DOHH2 (cell line): ENCODE results near the gene DYNC1I1.

Experiments
- H3F3A ChIP-seq: fragments of 200-600 bp; sonication (generic), shearing (Covaris generic); 2 replicates; pipeline ENCODE4 v1.6.0; 2016; ENCODE audit warnings: antibody characterized with exemption, mild to moderate bottlenecking; ENCODE audit not compliant: control insufficient read depth, insufficient read depth
- H3K27ac ChIP-seq: fragments of 200-600 bp; sonication (generic); 2 replicates; pipeline ENCODE4 v1.5.1; 2014; ENCODE audit warnings: low read depth, mild to moderate bottlenecking, low read length, moderate library complexity
- H3K27me3 ChIP-seq: fragments of 200-600 bp; sonication (generic); 2 replicates; pipeline ENCODE4 v1.6.1; 2014; ENCODE audit warnings: mild to moderate bottlenecking, low read length, mixed read lengths; ENCODE audit not compliant: control insufficient read depth
- H3K36me3 ChIP-seq: fragments of 200-600 bp; sonication (generic); 2 replicates; pipeline ENCODE4 v1.6.1; 2014; ENCODE audit warnings: mild to moderate bottlenecking, low read length, moderate library complexity, mixed read lengths; ENCODE audit not compliant: control insufficient read depth
- H3K4me1 ChIP-seq: fragments of 200-600 bp; sonication (generic); 2 replicates; pipeline ENCODE4 v1.6.1; 2014; ENCODE audit warnings: mild to moderate bottlenecking, low read length, mixed read lengths; ENCODE audit not compliant: control insufficient read depth
- H3K4me2 ChIP-seq: fragments of 200-600 bp; sonication (generic); 2 replicates; pipeline ENCODE4 v1.6.0; 2014; ENCODE audit warnings: mild to moderate bottlenecking, low read length, moderate library complexity
- H3K4me3 ChIP-seq: fragments of 200-600 bp; sonication (generic); 2 replicates; pipeline ENCODE4 v1.5.1; 2014; ENCODE audit warnings: mild to moderate bottlenecking, low read length, mixed read lengths
- H3K79me2 ChIP-seq: fragments of 200-600 bp; sonication (generic); 2 replicates; pipeline ENCODE4 v1.6.1; 2014; ENCODE audit warnings: mild to moderate bottlenecking, low read length, mixed read lengths; ENCODE audit not compliant: control insufficient read depth
- H3K9me2 ChIP-seq: fragments of 200-600 bp; sonication (generic); replicated peaks from 2 replicates; pipeline ENCODE4 v1.6.1; 2014; ENCODE audit warnings: mild to moderate bottlenecking, low read length, mixed read lengths; ENCODE audit not compliant: control insufficient read depth
- H3K9me3 ChIP-seq: fragments of 200-600 bp; sonication (generic); 2 replicates; pipeline ENCODE4 v1.6.1; 2014; ENCODE audit warnings: antibody characterized with exemption, low read length, mixed read lengths; ENCODE audit not compliant: control insufficient read depth, insufficient read depth
- H4K20me1 ChIP-seq: fragments of 200-600 bp; sonication (generic); 2 replicates; pipeline ENCODE4 v1.6.0; 2014; ENCODE audit warnings: low read depth, mild to moderate bottlenecking, antibody characterized with exemption, low read length, moderate library complexity; ENCODE audit not compliant: control insufficient read depth, insufficient read depth
- EZH2phosphoT487 ChIP-seq: fragments of 200-600 bp; sonication (generic); IDR thresholded peaks from 2 replicates; pipeline ENCODE4 v1.6.1; 2017; ENCODE audit warnings: borderline replicate concordance, mild to moderate bottlenecking, antibody characterized with exemption, low read length, moderate library complexity, mixed read lengths
- TF ChIP-seq, protein P1 (sequence below): fragments of 200-600 bp; sonication (generic); IDR thresholded peaks from one replicate; pipeline ENCODE4 v1.5.1; 2014; ENCODE audit warnings: antibody characterized with exemption, mild to moderate bottlenecking, low read depth, low read length; ENCODE audit not compliant: poor library complexity, severe bottlenecking

Gene DYNC1I1

GRCh38 chr7:96034940-96035727 lies 262.8 kb downstream of the DYNC1I1 start:
- TF ChIP-seq, protein P1, sequence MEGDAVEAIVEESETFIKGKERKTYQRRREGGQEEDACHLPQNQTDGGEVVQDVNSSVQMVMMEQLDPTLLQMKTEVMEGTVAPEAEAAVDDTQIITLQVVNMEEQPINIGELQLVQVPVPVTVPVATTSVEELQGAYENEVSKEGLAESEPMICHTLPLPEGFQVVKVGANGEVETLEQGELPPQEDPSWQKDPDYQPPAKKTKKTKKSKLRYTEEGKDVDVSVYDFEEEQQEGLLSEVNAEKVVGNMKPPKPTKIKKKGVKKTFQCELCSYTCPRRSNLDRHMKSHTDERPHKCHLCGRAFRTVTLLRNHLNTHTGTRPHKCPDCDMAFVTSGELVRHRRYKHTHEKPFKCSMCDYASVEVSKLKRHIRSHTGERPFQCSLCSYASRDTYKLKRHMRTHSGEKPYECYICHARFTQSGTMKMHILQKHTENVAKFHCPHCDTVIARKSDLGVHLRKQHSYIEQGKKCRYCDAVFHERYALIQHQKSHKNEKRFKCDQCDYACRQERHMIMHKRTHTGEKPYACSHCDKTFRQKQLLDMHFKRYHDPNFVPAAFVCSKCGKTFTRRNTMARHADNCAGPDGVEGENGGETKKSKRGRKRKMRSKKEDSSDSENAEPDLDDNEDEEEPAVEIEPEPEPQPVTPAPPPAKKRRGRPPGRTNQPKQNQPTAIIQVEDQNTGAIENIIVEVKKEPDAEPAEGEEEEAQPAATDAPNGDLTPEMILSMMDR, result no peak
- TF ChIP-seq EZH2phosphoT487, result no peak
- Histone ChIP-seq H3K27ac (no peak overlapping the region), H3K9me2 (no peaks in the 10 kb centered on the region), H3F3A (no peaks in the 10 kb centered on the region), H3K4me3 (no peak overlapping the region), H3K4me2 (no peak overlapping the region), H3K9me3 (no peaks in the 10 kb centered on the region), H3K79me2 (no peaks in the 10 kb centered on the region), H3K36me3 (no peaks in the 10 kb centered on the region), H4K20me1 (no peaks in the 10 kb centered on the region), H3K27me3 (no peaks in the 10 kb centered on the region), H3K4me1 (no peaks in the 10 kb centered on the region)

- Histone ChIP-seq H3K27me3 (no peaks in the 10 kb centered on the region), H3K4me3 (no peak overlapping the region), H3K4me1 (no peaks in the 10 kb centered on the region), H3K9me3 (no peaks in the 10 kb centered on the region), H4K20me1 (no peaks in the 10 kb centered on the region), H3K27ac (no peak overlapping the region), H3F3A (no peaks in the 10 kb centered on the region), H3K9me2 (no peaks in the 10 kb centered on the region), H3K79me2 (no peaks in the 10 kb centered on the region), H3K4me2 (no peak overlapping the region), H3K36me3 (no peaks in the 10 kb centered on the region)
- TF ChIP-seq, protein P1, result no peak
- no peak for TF ChIP-seq EZH2phosphoT487
These were observed 268.0 kb downstream of the DYNC1I1 start for GRCh38 chr7:96040250-96040772.

- H3K27me3 ChIP-seq, result no peaks in the 10 kb centered on the region
- no peak for TF ChIP-seq EZH2phosphoT487
- TF ChIP-seq, protein P1, result no peak
- no peaks in the 10 kb centered on the region for H3K9me3 ChIP-seq
These were observed 268.8 kb downstream of the DYNC1I1 start for GRCh38 chr7:96041171-96041570.

More at GRCh38 chr7:96041171-96041570, 268.8 kb downstream of the DYNC1I1 start:
- Histone ChIP-seq H3F3A (no peaks in the 10 kb centered on the region), H3K4me3 (no peak overlapping the region), H3K4me2 (no peak overlapping the region), H3K79me2 (no peaks in the 10 kb centered on the region), H4K20me1 (no peaks in the 10 kb centered on the region), H3K4me1 (no peaks in the 10 kb centered on the region), H3K36me3 (no peaks in the 10 kb centered on the region), H3K9me2 (no peaks in the 10 kb centered on the region), H3K27ac (no peak overlapping the region)
